GM23338 (cell line): ENCODE results near the gene PNKP.

ENCODE experiments used
- CREB1 ChIP-seq: fragments of 250-450 bp; sonication (Bioruptor Pico); IDR thresholded peaks from 2 replicates; pipeline ENCODE4 v1.5.0; 2020; ENCODE audit warnings: low read depth, mild to moderate bottlenecking, moderate library complexity
- JUNB ChIP-seq: IDR thresholded peaks from one replicate; pipeline ENCODE4 v1.6.1; 2016; ENCODE audit warnings: antibody characterized with exemption; ENCODE audit not compliant: unreplicated experiment
- NANOG ChIP-seq: IDR thresholded peaks from 2 replicates; pipeline ENCODE4 v1.6.1; 2016; ENCODE audit warnings: antibody characterized with exemption, borderline replicate concordance
- POLR2AphosphoS5 ChIP-seq: IDR thresholded peaks from 2 replicates; pipeline ENCODE4 v1.6.1; 2016; ENCODE audit warnings: antibody characterized with exemption, low read depth
- TF ChIP-seq, protein P1 (sequence below): IDR thresholded peaks from one replicate; pipeline ENCODE4 v1.6.1; 2018; ENCODE audit warnings: antibody characterized with exemption; ENCODE audit not compliant: unreplicated experiment
- TF ChIP-seq, protein P2 (sequence below), 2 experiments: fragments of 200-600 bp in 1 of 2; sonication (generic) in 1 of 2; conservative IDR thresholded peaks; 2 replicates each; pipeline versions ENCODE4 v1.5.1 to v1.6.1; 2016 to 2017; ENCODE audit warnings: antibody characterized with exemption in 2 of 2, low read depth in 2 of 2, mild to moderate bottlenecking in 2 of 2, moderate library complexity in 1 of 2

DNA sequence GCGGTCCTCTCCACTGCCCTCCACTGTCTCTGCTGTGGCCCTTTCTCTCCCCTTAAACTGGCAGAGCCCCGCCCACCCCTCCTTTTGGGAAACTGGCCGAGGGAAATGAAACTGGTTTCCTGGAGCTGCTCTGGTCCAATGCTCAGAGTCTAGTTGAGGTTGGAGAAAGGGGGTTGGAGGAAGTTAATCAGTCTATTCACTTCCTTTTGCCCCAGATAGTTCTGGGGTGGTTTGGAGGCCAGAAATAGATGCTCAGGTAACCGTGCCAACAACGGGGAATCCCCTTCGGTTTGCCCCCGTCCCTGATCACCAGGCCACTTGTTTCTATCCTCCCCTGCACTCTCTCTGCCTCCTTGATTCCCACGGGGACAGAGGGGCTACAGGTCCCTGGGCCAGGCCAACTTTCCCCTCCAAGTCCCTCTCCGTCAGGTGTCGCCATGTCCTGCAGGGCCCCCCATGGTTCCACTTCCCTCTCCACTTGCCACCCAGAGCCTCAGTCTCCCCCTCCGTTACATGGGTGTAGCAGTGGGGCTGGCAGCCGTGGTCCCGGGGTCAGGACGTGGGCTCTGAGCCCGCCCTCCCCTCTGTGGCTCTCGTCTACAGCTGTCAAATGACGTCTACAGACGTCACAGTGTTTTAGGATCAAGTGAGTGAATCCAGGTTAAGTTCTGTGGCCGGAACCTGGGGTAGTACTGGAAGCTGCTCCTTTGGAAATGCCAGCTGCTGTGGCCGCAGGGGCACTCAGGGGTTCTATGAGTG lies 29.7 kb upstream of the PNKP start, which contains the start of gene IL4I1:
- TF ChIP-seq, protein P1, sequence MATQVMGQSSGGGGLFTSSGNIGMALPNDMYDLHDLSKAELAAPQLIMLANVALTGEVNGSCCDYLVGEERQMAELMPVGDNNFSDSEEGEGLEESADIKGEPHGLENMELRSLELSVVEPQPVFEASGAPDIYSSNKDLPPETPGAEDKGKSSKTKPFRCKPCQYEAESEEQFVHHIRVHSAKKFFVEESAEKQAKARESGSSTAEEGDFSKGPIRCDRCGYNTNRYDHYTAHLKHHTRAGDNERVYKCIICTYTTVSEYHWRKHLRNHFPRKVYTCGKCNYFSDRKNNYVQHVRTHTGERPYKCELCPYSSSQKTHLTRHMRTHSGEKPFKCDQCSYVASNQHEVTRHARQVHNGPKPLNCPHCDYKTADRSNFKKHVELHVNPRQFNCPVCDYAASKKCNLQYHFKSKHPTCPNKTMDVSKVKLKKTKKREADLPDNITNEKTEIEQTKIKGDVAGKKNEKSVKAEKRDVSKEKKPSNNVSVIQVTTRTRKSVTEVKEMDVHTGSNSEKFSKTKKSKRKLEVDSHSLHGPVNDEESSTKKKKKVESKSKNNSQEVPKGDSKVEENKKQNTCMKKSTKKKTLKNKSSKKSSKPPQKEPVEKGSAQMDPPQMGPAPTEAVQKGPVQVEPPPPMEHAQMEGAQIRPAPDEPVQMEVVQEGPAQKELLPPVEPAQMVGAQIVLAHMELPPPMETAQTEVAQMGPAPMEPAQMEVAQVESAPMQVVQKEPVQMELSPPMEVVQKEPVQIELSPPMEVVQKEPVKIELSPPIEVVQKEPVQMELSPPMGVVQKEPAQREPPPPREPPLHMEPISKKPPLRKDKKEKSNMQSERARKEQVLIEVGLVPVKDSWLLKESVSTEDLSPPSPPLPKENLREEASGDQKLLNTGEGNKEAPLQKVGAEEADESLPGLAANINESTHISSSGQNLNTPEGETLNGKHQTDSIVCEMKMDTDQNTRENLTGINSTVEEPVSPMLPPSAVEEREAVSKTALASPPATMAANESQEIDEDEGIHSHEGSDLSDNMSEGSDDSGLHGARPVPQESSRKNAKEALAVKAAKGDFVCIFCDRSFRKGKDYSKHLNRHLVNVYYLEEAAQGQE: no peak
- TF ChIP-seq JUNB (no peak), POLR2AphosphoS5 (no peak), NANOG (no peak), CREB1 (CRISPR knock-in tag) (no peak)
- TF ChIP-seq, protein P2, sequence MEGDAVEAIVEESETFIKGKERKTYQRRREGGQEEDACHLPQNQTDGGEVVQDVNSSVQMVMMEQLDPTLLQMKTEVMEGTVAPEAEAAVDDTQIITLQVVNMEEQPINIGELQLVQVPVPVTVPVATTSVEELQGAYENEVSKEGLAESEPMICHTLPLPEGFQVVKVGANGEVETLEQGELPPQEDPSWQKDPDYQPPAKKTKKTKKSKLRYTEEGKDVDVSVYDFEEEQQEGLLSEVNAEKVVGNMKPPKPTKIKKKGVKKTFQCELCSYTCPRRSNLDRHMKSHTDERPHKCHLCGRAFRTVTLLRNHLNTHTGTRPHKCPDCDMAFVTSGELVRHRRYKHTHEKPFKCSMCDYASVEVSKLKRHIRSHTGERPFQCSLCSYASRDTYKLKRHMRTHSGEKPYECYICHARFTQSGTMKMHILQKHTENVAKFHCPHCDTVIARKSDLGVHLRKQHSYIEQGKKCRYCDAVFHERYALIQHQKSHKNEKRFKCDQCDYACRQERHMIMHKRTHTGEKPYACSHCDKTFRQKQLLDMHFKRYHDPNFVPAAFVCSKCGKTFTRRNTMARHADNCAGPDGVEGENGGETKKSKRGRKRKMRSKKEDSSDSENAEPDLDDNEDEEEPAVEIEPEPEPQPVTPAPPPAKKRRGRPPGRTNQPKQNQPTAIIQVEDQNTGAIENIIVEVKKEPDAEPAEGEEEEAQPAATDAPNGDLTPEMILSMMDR (conservative IDR thresholded peaks at IDR 0.05; ENCODE audit: low read depth in 2 of 2): no peak
